GM23338 (cell line): ENCODE measurements around the gene LNX2. TPM values are rescaled to one million over a fixed set of nuclear protein-coding genes. Genes with fewer than 3 reads are reported as not detected.
A peak's percentile ranks its signal among the peaks of the same experiment; 100 is the strongest.

Source experiments
- ATAC-seq: fragments of 200-7000 bp; cut with Tn5 transposase; 3 replicates; pipeline ENCODE4 v1.9.1; 2020
- DNase-seq: peaks from one replicate; pipeline ENCODE4 v3.0.0-alpha.2; 2015; ENCODE audit warnings: low spot score
- H2AFZ ChIP-seq: fragments of 200-600 bp; sonication (generic); 2 replicates; pipeline ENCODE4 v1.8.0; 2016; ENCODE audit warnings: antibody characterized with exemption, mild to moderate bottlenecking, moderate library complexity
- H3F3A ChIP-seq: fragments of 200-600 bp; sonication (generic); replicated peaks from 2 replicates; pipeline ENCODE4 v1.8.0; 2017; ENCODE audit warnings: antibody characterized with exemption, mixed run types, low read depth
- H3K27ac ChIP-seq: fragments of 200-600 bp; sonication (generic); 2 replicates; pipeline ENCODE4 v1.6.1; 2016; ENCODE audit warnings: low read depth
- H3K27me3 ChIP-seq: fragments of 200-600 bp; sonication (generic); 2 replicates; pipeline ENCODE4 v1.8.0; 2016; ENCODE audit warnings: mild to moderate bottlenecking, mixed run types, moderate library complexity; ENCODE audit not compliant: insufficient read depth
- H3K36me3 ChIP-seq: fragments of 200-600 bp; sonication (generic); 2 replicates; pipeline ENCODE4 v1.8.0; 2016; ENCODE audit warnings: mild to moderate bottlenecking; ENCODE audit not compliant: insufficient read depth
- H3K4me1 ChIP-seq: fragments of 200-600 bp; sonication (generic); 2 replicates; pipeline ENCODE4 v1.8.0; 2016; ENCODE audit warnings: mild to moderate bottlenecking, moderate library complexity; ENCODE audit not compliant: insufficient read depth
- H3K4me2 ChIP-seq: fragments of 200-600 bp; sonication (generic); 2 replicates; pipeline ENCODE4 v1.7.1; 2017; ENCODE audit warnings: mixed run types
- H3K4me3 ChIP-seq: fragments of 200-600 bp; sonication (generic); 2 replicates; pipeline ENCODE4 v1.6.1; 2016; ENCODE audit warnings: mixed run types
- H3K79me2 ChIP-seq: fragments of 200-600 bp; sonication (generic); replicated peaks from 2 replicates; pipeline ENCODE4 v1.8.0; 2017; ENCODE audit warnings: mild to moderate bottlenecking; ENCODE audit not compliant: insufficient read depth
- H3K9me2 ChIP-seq: fragments of 200-600 bp; sonication (generic); 2 replicates; pipeline ENCODE4 v1.8.0; 2017; ENCODE audit not compliant: insufficient read depth
- H4K20me1 ChIP-seq: fragments of 200-600 bp; sonication (generic); replicated peaks from 2 replicates; pipeline ENCODE4 v1.8.0; 2017; ENCODE audit warnings: mild to moderate bottlenecking; ENCODE audit not compliant: insufficient read depth
- H3K27ac Mint-ChIP-seq: 2 replicates; pipeline ENCODE4 v1.8.0; 2020; ENCODE audit warnings: inconsistent platforms, mild to moderate bottlenecking, moderate library complexity, mixed read lengths
- H3K27me3 Mint-ChIP-seq: 3 replicates; pipeline ENCODE4 v1.8.0; 2022; ENCODE audit warnings: low read depth, mild to moderate bottlenecking, moderate library complexity, mixed read lengths, inconsistent platforms; ENCODE audit not compliant: insufficient read depth, poor library complexity
- H3K36me3 Mint-ChIP-seq: 3 replicates; pipeline ENCODE4 v1.8.0; 2021; ENCODE audit warnings: low read depth, mild to moderate bottlenecking, inconsistent platforms, moderate library complexity, mixed read lengths
- H3K4me1 Mint-ChIP-seq: 3 replicates; pipeline ENCODE4 v1.8.0; 2020; ENCODE audit warnings: mild to moderate bottlenecking, inconsistent platforms, mixed read lengths
- H3K4me3 Mint-ChIP-seq: 3 replicates; pipeline ENCODE4 v1.8.0; 2021; ENCODE audit warnings: moderate library complexity, mild to moderate bottlenecking, inconsistent platforms, mixed read lengths
- H3K9me3 Mint-ChIP-seq: 3 replicates; pipeline ENCODE4 v1.8.0; 2020; ENCODE audit warnings: moderate library complexity, mild to moderate bottlenecking, inconsistent platforms, mixed read lengths
- CREB1 ChIP-seq: fragments of 250-450 bp; sonication (Bioruptor Pico); IDR thresholded peaks from 2 replicates; pipeline ENCODE4 v1.5.0; 2020; ENCODE audit warnings: low read depth, mild to moderate bottlenecking, moderate library complexity
- EZH2 ChIP-seq: fragments of 200-600 bp; sonication (generic); IDR thresholded peaks from one replicate; pipeline ENCODE4 v1.8.0; 2017; ENCODE audit warnings: antibody characterized with exemption, mild to moderate bottlenecking, low read depth; ENCODE audit not compliant: unreplicated experiment
- EZH2phosphoT487 ChIP-seq: fragments of 200-600 bp; sonication (generic); IDR thresholded peaks from one replicate; pipeline ENCODE4 v1.8.1; 2018; ENCODE audit warnings: antibody characterized with exemption; ENCODE audit not compliant: unreplicated experiment
- JUNB ChIP-seq: IDR thresholded peaks from one replicate; pipeline ENCODE4 v1.6.1; 2016; ENCODE audit warnings: antibody characterized with exemption; ENCODE audit not compliant: unreplicated experiment
- NANOG ChIP-seq: IDR thresholded peaks from 2 replicates; pipeline ENCODE4 v1.6.1; 2016; ENCODE audit warnings: antibody characterized with exemption, borderline replicate concordance
- POLR2AphosphoS5 ChIP-seq: IDR thresholded peaks from 2 replicates; pipeline ENCODE4 v1.6.1; 2016; ENCODE audit warnings: antibody characterized with exemption, low read depth
- STAT1 ChIP-seq: IDR thresholded peaks from one replicate; pipeline ENCODE4 v1.6.1; 2016; ENCODE audit warnings: antibody characterized with exemption; ENCODE audit not compliant: unreplicated experiment
- ZNF114 ChIP-seq: fragments of 250-450 bp; sonication (Bioruptor Pico); IDR thresholded peaks from 2 replicates; pipeline ENCODE4 v1.5.0; 2020; ENCODE audit warnings: mild to moderate bottlenecking, moderate library complexity
- ZNF331 ChIP-seq: fragments of 250-450 bp; sonication (Bioruptor Pico); IDR thresholded peaks from 2 replicates; pipeline ENCODE4 v1.5.0; 2020; ENCODE audit warnings: low read depth, mild to moderate bottlenecking, moderate library complexity
- polyA plus RNA-seq: library from polyadenylated mRNA; unstranded; fragments of >200 nt; fragmentation: Nextera tagmentation; extraction: Ambion mirVana; gene quantifications from 2 replicates; pipeline ENCODE4 v1.2.1, GENCODE V29; 2016
- total RNA-seq: library from RNA; depleted of rRNA; stranded (reverse); fragments of >200 nt; shearing (Covaris generic); gene quantifications from 2 replicates; pipeline ENCODE4 v1.2.3, GENCODE V29; 2014
- TF ChIP-seq, protein P1 (sequence below): IDR thresholded peaks from one replicate; pipeline ENCODE4 v1.6.1; 2018; ENCODE audit warnings: antibody characterized with exemption; ENCODE audit not compliant: unreplicated experiment
- TF ChIP-seq, protein P2 (sequence below): fragments of 250-450 bp; sonication (Bioruptor Pico); IDR thresholded peaks from 2 replicates; pipeline ENCODE4 v1.5.0; 2020; ENCODE audit warnings: mild to moderate bottlenecking, moderate library complexity
- TF ChIP-seq, protein P3 (sequence below): IDR thresholded peaks from 2 replicates; pipeline ENCODE4 v1.6.1; 2016; ENCODE audit warnings: antibody characterized with exemption
- TF ChIP-seq, protein P4 (sequence below), 2 experiments: fragments of 200-600 bp in 1 of 2; sonication (generic) in 1 of 2; conservative IDR thresholded peaks; 2 replicates each; pipeline versions ENCODE4 v1.5.1 to v1.6.1; 2016 to 2017; ENCODE audit warnings: antibody characterized with exemption in 2 of 2, low read depth in 2 of 2, mild to moderate bottlenecking in 2 of 2, moderate library complexity in 1 of 2

Gene LNX2
- total and polyA plus RNA-seq, 2 experiments from 2014 or later = 3.7 to 18.0 TPM

DNA sequence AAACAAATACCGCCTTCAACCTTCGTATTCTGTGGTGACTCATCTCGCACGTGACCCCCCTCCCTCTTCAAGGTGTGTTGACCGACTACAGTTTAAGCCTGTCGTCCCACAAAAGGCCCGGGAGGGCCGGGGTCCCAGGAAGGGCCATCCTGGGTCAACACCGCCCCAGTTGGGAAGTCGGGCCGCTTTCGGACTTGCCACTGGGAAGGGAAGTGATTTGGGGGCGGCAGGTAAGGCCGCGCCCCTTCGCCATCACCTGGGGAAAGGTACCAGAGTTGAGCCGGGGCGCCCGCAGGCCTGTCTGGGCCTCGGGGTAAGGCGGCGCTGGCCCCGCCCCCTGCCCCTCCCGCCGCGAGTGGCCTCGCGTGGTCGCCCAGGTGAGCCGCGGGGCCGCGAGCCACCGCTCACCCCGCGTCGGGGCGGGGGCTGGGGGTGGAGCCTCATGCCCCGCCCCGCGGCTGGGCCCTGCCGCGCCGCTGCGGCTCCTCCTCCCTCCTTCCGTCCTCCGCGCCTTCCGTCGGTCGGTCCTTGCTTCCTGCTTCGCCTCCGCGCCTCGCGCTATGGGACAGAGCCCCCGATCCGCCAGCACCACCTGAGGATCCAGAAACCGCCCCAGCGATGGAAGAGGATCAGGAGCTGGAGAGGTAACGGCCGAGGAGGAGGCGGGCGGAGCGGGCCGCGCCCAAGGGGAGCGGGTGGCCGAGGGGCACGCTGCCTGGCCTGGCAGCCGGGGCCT, 1.2 kb upstream of the LNX2 start, which contains the start of gene POLR1D:
Gene POLR1D, plus strand, starts transcription at position 527 of the 736 bp plus-strand sequence. Its CDS starts 92 bp downstream, at position 619.
- TF ChIP-seq, protein P1, sequence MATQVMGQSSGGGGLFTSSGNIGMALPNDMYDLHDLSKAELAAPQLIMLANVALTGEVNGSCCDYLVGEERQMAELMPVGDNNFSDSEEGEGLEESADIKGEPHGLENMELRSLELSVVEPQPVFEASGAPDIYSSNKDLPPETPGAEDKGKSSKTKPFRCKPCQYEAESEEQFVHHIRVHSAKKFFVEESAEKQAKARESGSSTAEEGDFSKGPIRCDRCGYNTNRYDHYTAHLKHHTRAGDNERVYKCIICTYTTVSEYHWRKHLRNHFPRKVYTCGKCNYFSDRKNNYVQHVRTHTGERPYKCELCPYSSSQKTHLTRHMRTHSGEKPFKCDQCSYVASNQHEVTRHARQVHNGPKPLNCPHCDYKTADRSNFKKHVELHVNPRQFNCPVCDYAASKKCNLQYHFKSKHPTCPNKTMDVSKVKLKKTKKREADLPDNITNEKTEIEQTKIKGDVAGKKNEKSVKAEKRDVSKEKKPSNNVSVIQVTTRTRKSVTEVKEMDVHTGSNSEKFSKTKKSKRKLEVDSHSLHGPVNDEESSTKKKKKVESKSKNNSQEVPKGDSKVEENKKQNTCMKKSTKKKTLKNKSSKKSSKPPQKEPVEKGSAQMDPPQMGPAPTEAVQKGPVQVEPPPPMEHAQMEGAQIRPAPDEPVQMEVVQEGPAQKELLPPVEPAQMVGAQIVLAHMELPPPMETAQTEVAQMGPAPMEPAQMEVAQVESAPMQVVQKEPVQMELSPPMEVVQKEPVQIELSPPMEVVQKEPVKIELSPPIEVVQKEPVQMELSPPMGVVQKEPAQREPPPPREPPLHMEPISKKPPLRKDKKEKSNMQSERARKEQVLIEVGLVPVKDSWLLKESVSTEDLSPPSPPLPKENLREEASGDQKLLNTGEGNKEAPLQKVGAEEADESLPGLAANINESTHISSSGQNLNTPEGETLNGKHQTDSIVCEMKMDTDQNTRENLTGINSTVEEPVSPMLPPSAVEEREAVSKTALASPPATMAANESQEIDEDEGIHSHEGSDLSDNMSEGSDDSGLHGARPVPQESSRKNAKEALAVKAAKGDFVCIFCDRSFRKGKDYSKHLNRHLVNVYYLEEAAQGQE = no peak
- no peak for TF ChIP-seq STAT1
- TF ChIP-seq, protein P2, sequence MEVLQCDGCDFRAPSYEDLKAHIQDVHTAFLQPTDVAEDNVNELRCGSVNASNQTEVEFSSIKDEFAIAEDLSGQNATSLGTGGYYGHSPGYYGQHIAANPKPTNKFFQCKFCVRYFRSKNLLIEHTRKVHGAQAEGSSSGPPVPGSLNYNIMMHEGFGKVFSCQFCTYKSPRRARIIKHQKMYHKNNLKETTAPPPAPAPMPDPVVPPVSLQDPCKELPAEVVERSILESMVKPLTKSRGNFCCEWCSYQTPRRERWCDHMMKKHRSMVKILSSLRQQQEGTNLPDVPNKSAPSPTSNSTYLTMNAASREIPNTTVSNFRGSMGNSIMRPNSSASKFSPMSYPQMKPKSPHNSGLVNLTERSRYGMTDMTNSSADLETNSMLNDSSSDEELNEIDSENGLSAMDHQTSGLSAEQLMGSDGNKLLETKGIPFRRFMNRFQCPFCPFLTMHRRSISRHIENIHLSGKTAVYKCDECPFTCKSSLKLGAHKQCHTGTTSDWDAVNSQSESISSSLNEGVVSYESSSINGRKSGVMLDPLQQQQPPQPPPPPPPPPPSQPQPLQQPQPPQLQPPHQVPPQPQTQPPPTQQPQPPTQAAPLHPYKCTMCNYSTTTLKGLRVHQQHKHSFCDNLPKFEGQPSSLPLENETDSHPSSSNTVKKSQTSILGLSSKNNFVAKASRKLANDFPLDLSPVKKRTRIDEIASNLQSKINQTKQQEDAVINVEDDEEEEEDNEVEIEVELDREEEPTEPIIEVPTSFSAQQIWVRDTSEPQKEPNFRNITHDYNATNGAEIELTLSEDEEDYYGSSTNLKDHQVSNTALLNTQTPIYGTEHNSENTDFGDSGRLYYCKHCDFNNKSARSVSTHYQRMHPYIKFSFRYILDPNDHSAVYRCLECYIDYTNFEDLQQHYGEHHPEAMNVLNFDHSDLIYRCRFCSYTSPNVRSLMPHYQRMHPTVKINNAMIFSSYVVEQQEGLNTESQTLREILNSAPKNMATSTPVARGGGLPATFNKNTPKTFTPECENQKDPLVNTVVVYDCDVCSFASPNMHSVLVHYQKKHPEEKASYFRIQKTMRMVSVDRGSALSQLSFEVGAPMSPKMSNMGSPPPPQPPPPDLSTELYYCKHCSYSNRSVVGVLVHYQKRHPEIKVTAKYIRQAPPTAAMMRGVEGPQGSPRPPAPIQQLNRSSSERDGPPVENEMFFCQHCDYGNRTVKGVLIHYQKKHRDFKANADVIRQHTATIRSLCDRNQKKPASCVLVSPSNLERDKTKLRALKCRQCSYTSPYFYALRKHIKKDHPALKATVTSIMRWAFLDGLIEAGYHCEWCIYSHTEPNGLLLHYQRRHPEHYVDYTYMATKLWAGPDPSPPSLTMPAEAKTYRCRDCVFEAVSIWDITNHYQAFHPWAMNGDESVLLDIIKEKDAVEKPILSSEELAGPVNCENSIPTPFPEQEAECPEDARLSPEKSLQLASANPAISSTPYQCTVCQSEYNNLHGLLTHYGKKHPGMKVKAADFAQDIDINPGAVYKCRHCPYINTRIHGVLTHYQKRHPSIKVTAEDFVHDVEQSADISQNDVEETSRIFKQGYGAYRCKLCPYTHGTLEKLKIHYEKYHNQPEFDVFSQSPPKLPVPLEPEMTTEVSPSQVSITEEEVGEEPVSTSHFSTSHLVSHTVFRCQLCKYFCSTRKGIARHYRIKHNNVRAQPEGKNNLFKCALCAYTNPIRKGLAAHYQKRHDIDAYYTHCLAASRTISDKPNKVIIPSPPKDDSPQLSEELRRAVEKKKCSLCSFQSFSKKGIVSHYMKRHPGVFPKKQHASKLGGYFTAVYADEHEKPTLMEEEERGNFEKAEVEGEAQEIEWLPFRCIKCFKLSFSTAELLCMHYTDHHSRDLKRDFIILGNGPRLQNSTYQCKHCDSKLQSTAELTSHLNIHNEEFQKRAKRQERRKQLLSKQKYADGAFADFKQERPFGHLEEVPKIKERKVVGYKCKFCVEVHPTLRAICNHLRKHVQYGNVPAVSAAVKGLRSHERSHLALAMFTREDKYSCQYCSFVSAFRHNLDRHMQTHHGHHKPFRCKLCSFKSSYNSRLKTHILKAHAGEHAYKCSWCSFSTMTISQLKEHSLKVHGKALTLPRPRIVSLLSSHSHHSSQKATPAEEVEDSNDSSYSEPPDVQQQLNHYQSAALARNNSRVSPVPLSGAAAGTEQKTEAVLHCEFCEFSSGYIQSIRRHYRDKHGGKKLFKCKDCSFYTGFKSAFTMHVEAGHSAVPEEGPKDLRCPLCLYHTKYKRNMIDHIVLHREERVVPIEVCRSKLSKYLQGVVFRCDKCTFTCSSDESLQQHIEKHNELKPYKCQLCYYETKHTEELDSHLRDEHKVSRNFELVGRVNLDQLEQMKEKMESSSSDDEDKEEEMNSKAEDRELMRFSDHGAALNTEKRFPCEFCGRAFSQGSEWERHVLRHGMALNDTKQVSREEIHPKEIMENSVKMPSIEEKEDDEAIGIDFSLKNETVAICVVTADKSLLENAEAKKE (CRISPR knock-in tag) = no peak
- TF ChIP-seq NANOG = no peak
- TF ChIP-seq CREB1 (CRISPR knock-in tag) = peak; percentile 39; the same call in 1 of the 2 replicates
- no peak for TF ChIP-seq JUNB
- TF ChIP-seq EZH2 = no peak
- TF ChIP-seq ZNF331 (CRISPR knock-in tag) = no peak
- TF ChIP-seq, protein P3, sequence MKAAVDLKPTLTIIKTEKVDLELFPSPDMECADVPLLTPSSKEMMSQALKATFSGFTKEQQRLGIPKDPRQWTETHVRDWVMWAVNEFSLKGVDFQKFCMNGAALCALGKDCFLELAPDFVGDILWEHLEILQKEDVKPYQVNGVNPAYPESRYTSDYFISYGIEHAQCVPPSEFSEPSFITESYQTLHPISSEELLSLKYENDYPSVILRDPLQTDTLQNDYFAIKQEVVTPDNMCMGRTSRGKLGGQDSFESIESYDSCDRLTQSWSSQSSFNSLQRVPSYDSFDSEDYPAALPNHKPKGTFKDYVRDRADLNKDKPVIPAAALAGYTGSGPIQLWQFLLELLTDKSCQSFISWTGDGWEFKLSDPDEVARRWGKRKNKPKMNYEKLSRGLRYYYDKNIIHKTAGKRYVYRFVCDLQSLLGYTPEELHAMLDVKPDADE = peak; percentile 58
- TF ChIP-seq, protein P4, sequence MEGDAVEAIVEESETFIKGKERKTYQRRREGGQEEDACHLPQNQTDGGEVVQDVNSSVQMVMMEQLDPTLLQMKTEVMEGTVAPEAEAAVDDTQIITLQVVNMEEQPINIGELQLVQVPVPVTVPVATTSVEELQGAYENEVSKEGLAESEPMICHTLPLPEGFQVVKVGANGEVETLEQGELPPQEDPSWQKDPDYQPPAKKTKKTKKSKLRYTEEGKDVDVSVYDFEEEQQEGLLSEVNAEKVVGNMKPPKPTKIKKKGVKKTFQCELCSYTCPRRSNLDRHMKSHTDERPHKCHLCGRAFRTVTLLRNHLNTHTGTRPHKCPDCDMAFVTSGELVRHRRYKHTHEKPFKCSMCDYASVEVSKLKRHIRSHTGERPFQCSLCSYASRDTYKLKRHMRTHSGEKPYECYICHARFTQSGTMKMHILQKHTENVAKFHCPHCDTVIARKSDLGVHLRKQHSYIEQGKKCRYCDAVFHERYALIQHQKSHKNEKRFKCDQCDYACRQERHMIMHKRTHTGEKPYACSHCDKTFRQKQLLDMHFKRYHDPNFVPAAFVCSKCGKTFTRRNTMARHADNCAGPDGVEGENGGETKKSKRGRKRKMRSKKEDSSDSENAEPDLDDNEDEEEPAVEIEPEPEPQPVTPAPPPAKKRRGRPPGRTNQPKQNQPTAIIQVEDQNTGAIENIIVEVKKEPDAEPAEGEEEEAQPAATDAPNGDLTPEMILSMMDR (conservative IDR thresholded peaks at IDR 0.05; ENCODE audit: low read depth in 2 of 2) = no peak
- TF ChIP-seq EZH2phosphoT487 = no peak
- TF ChIP-seq ZNF114 (CRISPR knock-in tag) = no peak
- peak; percentile 97 for TF ChIP-seq POLR2AphosphoS5
- peak; percentile 87 for DNase-seq
- Histone ChIP-seq H3K4me1 (peaks cover 48% of the 10 kb centered on the region), H3K9me2 (no peaks in the 10 kb centered on the region), H3K27ac (peak within 1 kb of the TSS; percentile 97), H3F3A (no peaks in the 10 kb centered on the region), H3K36me3 (peaks cover 14% of the 10 kb centered on the region; the same call in 1 of the 2 replicates), H3K4me2 (peak within 1 kb of the TSS; percentile 98), H2AFZ (peak within 1 kb of the TSS; percentile 97), H3K27me3 (no peaks in the 10 kb centered on the region), H4K20me1 (peaks cover 52% of the 10 kb centered on the region), H3K4me3 (peak within 1 kb of the TSS; percentile 99), H3K79me2 (peaks cover 83% of the 10 kb centered on the region)
- Mint-ChIP-seq H3K27ac (peak within 1 kb of the TSS; percentile 99), H3K27me3 (peaks cover 3% of the 10 kb centered on the region), H3K4me1 (peaks cover 60% of the 10 kb centered on the region), H3K36me3 (peaks cover 36% of the 10 kb centered on the region), H3K9me3 (peaks cover 2% of the 10 kb centered on the region; the same call in 1 of the 3 replicates), H3K4me3 (peak within 1 kb of the TSS; percentile 96)
- peak; percentile 62 for ATAC-seq
